ENCODE data around the gene MCCC2.

DNA sequence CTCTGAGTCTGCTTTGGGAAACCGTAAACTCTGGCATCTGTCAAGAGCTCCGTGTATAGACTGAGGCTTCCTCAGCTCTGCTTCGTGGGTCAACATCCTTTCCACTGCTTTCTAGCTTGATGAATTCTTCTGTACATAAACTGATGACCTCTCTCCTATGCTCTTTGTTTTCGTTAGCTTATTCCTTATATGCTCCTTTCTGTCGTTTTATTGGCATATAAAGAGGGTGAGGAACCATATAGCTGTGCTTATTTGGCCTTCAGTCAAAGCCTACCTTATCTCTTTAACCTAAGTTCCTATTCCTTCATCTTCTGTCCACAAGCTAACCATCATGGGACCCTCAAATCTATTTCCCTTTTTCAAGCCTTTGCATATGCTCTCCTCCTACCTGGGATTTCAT, 92.6 kb downstream of the MCCC2 start:
- TF ChIP-seq, protein P1, sequence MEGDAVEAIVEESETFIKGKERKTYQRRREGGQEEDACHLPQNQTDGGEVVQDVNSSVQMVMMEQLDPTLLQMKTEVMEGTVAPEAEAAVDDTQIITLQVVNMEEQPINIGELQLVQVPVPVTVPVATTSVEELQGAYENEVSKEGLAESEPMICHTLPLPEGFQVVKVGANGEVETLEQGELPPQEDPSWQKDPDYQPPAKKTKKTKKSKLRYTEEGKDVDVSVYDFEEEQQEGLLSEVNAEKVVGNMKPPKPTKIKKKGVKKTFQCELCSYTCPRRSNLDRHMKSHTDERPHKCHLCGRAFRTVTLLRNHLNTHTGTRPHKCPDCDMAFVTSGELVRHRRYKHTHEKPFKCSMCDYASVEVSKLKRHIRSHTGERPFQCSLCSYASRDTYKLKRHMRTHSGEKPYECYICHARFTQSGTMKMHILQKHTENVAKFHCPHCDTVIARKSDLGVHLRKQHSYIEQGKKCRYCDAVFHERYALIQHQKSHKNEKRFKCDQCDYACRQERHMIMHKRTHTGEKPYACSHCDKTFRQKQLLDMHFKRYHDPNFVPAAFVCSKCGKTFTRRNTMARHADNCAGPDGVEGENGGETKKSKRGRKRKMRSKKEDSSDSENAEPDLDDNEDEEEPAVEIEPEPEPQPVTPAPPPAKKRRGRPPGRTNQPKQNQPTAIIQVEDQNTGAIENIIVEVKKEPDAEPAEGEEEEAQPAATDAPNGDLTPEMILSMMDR (IDR thresholded peaks at IDR 0.05), result no peak
- no peak for TF ChIP-seq ZFX (IDR thresholded peaks at IDR 0.05; ENCODE audit: borderline replicate concordance)

All from 22Rv1 (cell line).